HG03432 (cell line): ENCODE results near the gene CLEC17A.
A peak's percentile ranks its signal among the peaks of the same experiment; 100 is the strongest.
"Not testable (repeated sequence)": the region's sequence is repeated elsewhere in the genome, so short reads cannot be mapped to it uniquely, and the experiment has no call there.

Experiments
- ATAC-seq: cut with Tn5 transposase; IDR thresholded peaks from one replicate; pipeline ENCODE4 v1.9.1; 2021; ENCODE audit warnings: mild to moderate bottlenecking, moderate library complexity; ENCODE audit not compliant: unreplicated experiment

CLEC17A gene

GRCh38 chr19:14577885-14578427 lies 4.9 kb upstream of the CLEC17A start:
- no peak for ATAC-seq

- ATAC-seq: no peak
Measured at GRCh38 chr19:14580623-14581237, 2.2 kb upstream of the CLEC17A start.

GRCh38 chr19:14584372-14584771 lies 1.5 kb downstream of the CLEC17A start:
- ATAC-seq: not testable (repeated sequence)

- ATAC-seq: peak; percentile 74
Measured at GRCh38 chr19:14585187-14585586, 2.3 kb downstream of the CLEC17A start.

GRCh38 chr19:14589433-14589832 lies 6.5 kb downstream of the CLEC17A start:
- ATAC-seq: not testable (repeated sequence)

- ATAC-seq: no peak
Measured at GRCh38 chr19:14595558-14595957, 12.7 kb downstream of the CLEC17A start.

- ATAC-seq: no peak
Measured at GRCh38 chr19:14599548-14600147, 16.8 kb downstream of the CLEC17A start.

- ATAC-seq: peak; percentile 84
Measured at GRCh38 chr19:14603990-14604387, 21.1 kb downstream of the CLEC17A start.

- no peak for ATAC-seq
Measured at GRCh38 chr19:14606627-14607026, 23.7 kb downstream of the CLEC17A start.

- no peak for ATAC-seq
Measured at GRCh38 chr19:14611051-14611450, 28.2 kb downstream of the CLEC17A start.

- not testable (repeated sequence) for ATAC-seq
Measured at GRCh38 chr19:14612242-14612641, 29.4 kb downstream of the CLEC17A start.

GRCh38 chr19:14612657-14613056 lies 29.8 kb downstream of the CLEC17A start:
- ATAC-seq: no peak

- not testable (repeated sequence) for ATAC-seq
Measured at GRCh38 chr19:14613399-14614098, 30.7 kb downstream of the CLEC17A start.

GRCh38 chr19:14614099-14614412 lies 31.2 kb downstream of the CLEC17A start:
- ATAC-seq: no peak

- ATAC-seq: no peak
Measured at GRCh38 chr19:14615623-14616022, 32.7 kb downstream of the CLEC17A start.

GRCh38 chr19:14616407-14616806 lies 33.5 kb downstream of the CLEC17A start:
- ATAC-seq: no peak

GRCh38 chr19:14619404-14619803 lies 36.5 kb downstream of the CLEC17A start:
- ATAC-seq: no peak

- ATAC-seq: not testable (repeated sequence)
Measured at GRCh38 chr19:14624491-14624890, 41.6 kb downstream of the CLEC17A start.

- no peak for ATAC-seq
Measured at GRCh38 chr19:14629557-14629956, 46.7 kb downstream of the CLEC17A start.

- ATAC-seq: no peak
Measured at GRCh38 chr19:14632286-14632685, 49.4 kb downstream of the CLEC17A start.

GRCh38 chr19:14639536-14640277 lies 56.8 kb downstream of the CLEC17A start:
- ATAC-seq: no peak
